Measurements from ENCODE around the gene ADH7. TPM values are rescaled to one million over a fixed set of nuclear protein-coding genes. Genes with fewer than 3 reads are reported as not detected.

The ADH7 gene
- total and polyA plus RNA-seq, 2 experiments from 2014 or later: not detected

GRCh38 chr4:99437723-99438404 lies 2.7 kb upstream of the ADH7 start (continued):
- TF ChIP-seq ZNF462 (CRISPR knock-in tag; IDR thresholded peaks at IDR 0.05) (no peak), STAT1 (IDR thresholded peaks at IDR 0.05; ENCODE audit: unreplicated experiment) (no peak), NANOG (IDR thresholded peaks at IDR 0.05; ENCODE audit: borderline replicate concordance) (no peak), ZNF114 (CRISPR knock-in tag; IDR thresholded peaks at IDR 0.05) (no peak), POLR2AphosphoS5 (IDR thresholded peaks at IDR 0.05; ENCODE audit: low read depth) (no peak)

GRCh38 chr4:99436976-99437722 lies 2.0 kb upstream of the ADH7 start:
- Histone ChIP-seq H3F3A (replicated peaks; ENCODE audit: low read depth) (no peaks in the 10 kb centered on the region), H3K27me3 (ENCODE audit: insufficient read depth) (no peaks in the 10 kb centered on the region), H3K4me2 (no peak overlapping the region), H3K36me3 (ENCODE audit: insufficient read depth) (no peaks in the 10 kb centered on the region), H3K4me3 (no peak overlapping the region), H3K4me1 (ENCODE audit: insufficient read depth) (no peaks in the 10 kb centered on the region), H4K20me1 (replicated peaks; ENCODE audit: insufficient read depth) (no peaks in the 10 kb centered on the region), H2AFZ (no peak overlapping the region), H3K9me2 (ENCODE audit: insufficient read depth) (no peaks in the 10 kb centered on the region), H3K79me2 (replicated peaks; ENCODE audit: insufficient read depth) (no peaks in the 10 kb centered on the region), H3K27ac (ENCODE audit: low read depth) (no peak overlapping the region)
- H3K27ac Mint-ChIP-seq: no peak overlapping the region
- H3K27me3 Mint-ChIP-seq (ENCODE audit: insufficient read depth, low read depth, poor library complexity): no peaks in the 10 kb centered on the region
- H3K4me3 Mint-ChIP-seq: no peak overlapping the region
- ATAC-seq (no peak), DNase-seq (ENCODE audit: low spot score) (no peak)
- no peaks in the 10 kb centered on the region for H3K36me3 Mint-ChIP-seq (ENCODE audit: low read depth)
- H3K4me1 Mint-ChIP-seq: no peaks in the 10 kb centered on the region
- H3K9me3 Mint-ChIP-seq: no peaks in the 10 kb centered on the region
- TF ChIP-seq NANOG (IDR thresholded peaks at IDR 0.05; ENCODE audit: borderline replicate concordance): no peak
- TF ChIP-seq CTCF (conservative IDR thresholded peaks at IDR 0.05; ENCODE audit: low read depth in 2 of 2): no peak
- TF ChIP-seq EZH2phosphoT487 (IDR thresholded peaks at IDR 0.05; ENCODE audit: unreplicated experiment): no peak
- TF ChIP-seq REST (IDR thresholded peaks at IDR 0.05; ENCODE audit: unreplicated experiment): no peak
- no peak for TF ChIP-seq STAT1 (IDR thresholded peaks at IDR 0.05; ENCODE audit: unreplicated experiment)
